H9 (cell line): ENCODE data around the gene LRTM2. TPM values are rescaled to one million over a fixed set of nuclear protein-coding genes. Genes with fewer than 3 reads are reported as not detected.

Source experiments
- DNase-seq: peaks from one replicate; pipeline ENCODE4 v3.0.0-alpha.2; 2017
- H2AFZ ChIP-seq: one replicate; pipeline ENCODE4 v1.6.1; 2013; ENCODE audit warnings: mild to moderate bottlenecking, low read length, control low read depth, moderate library complexity
- H2AK5ac ChIP-seq: 2 replicates; pipeline ENCODE4 v1.6.1; 2013; ENCODE audit warnings: low read length, control low read depth, mixed read lengths; ENCODE audit not compliant: insufficient read length
- H2BK120ac ChIP-seq: one replicate; pipeline ENCODE4 v1.6.1; 2013; ENCODE audit warnings: low read depth, mild to moderate bottlenecking, low read length, control low read depth, inconsistent platforms; ENCODE audit not compliant: poor library complexity, severe bottlenecking
- H2BK12ac ChIP-seq: 2 replicates; pipeline ENCODE4 v1.6.1; 2013; ENCODE audit warnings: low read length, control low read depth, mixed read lengths, low read depth; ENCODE audit not compliant: insufficient read length
- H2BK15ac ChIP-seq: 2 replicates; pipeline ENCODE4 v1.6.1; 2013; ENCODE audit warnings: low read depth, low read length, control low read depth
- H2BK20ac ChIP-seq: one replicate; pipeline ENCODE4 v1.6.1; 2013; ENCODE audit warnings: low read depth, mild to moderate bottlenecking, low read length, control low read depth, inconsistent platforms; ENCODE audit not compliant: poor library complexity, severe bottlenecking
- H2BK5ac ChIP-seq: 2 replicates; pipeline ENCODE4 v1.6.1; 2013; ENCODE audit warnings: low read length, control low read depth, mixed read lengths; ENCODE audit not compliant: insufficient read length
- H3K14ac ChIP-seq: 2 replicates; pipeline ENCODE4 v1.6.1; 2013; ENCODE audit warnings: low read length, control low read depth; ENCODE audit not compliant: insufficient read depth
- H3K18ac ChIP-seq: 2 replicates; pipeline ENCODE4 v1.6.1; 2013; ENCODE audit warnings: low read depth, mild to moderate bottlenecking, mixed read lengths, low read length, control low read depth; ENCODE audit not compliant: insufficient read length
- H3K23ac ChIP-seq: 2 replicates; pipeline ENCODE4 v1.6.1; 2013; ENCODE audit warnings: low read length, control low read depth, mixed read lengths, low read depth; ENCODE audit not compliant: insufficient read length
- H3K23me2 ChIP-seq: 2 replicates; pipeline ENCODE4 v1.6.1; 2013; ENCODE audit warnings: low read depth, mild to moderate bottlenecking, mixed read lengths, low read length, control low read depth; ENCODE audit not compliant: insufficient read length, poor library complexity, severe bottlenecking
- H3K27ac ChIP-seq: 2 replicates; pipeline ENCODE4 v1.5.1; 2013; ENCODE audit warnings: low read length, control low read depth, mixed read lengths, low read depth; ENCODE audit not compliant: insufficient read length
- H3K27me3 ChIP-seq: 2 replicates; pipeline ENCODE4 v1.6.1; 2013; ENCODE audit warnings: low read length, control low read depth, inconsistent platforms; ENCODE audit not compliant: insufficient read depth
- H3K4ac ChIP-seq: 2 replicates; pipeline ENCODE4 v1.6.1; 2013; ENCODE audit warnings: low read depth, mild to moderate bottlenecking, control low read depth, inconsistent platforms, low read length, moderate library complexity
- H3K4me1 ChIP-seq: 2 replicates; pipeline ENCODE4 v1.6.1; 2013; ENCODE audit warnings: low read length, control low read depth, inconsistent platforms; ENCODE audit not compliant: insufficient read depth
- H3K4me2 ChIP-seq: 2 replicates; pipeline ENCODE4 v1.6.1; 2013; ENCODE audit warnings: low read length, control low read depth, mixed read lengths; ENCODE audit not compliant: insufficient read length, insufficient read depth
- H3K56ac ChIP-seq: 2 replicates; pipeline ENCODE4 v1.6.1; 2013; ENCODE audit warnings: low read depth, mild to moderate bottlenecking, mixed read lengths, low read length, control low read depth; ENCODE audit not compliant: insufficient read length
- H3K79me1 ChIP-seq: 2 replicates; pipeline ENCODE4 v1.6.1; 2013; ENCODE audit warnings: low read depth, mild to moderate bottlenecking, moderate library complexity, low read length, control low read depth, inconsistent platforms; ENCODE audit not compliant: insufficient read depth, poor library complexity, severe bottlenecking
- H3K79me2 ChIP-seq: 2 replicates; pipeline ENCODE4 v1.6.1; 2013; ENCODE audit warnings: low read length, control low read depth, inconsistent platforms; ENCODE audit not compliant: insufficient read depth
- H3K9ac ChIP-seq: 2 replicates; pipeline ENCODE4 v1.6.1; 2013; ENCODE audit warnings: low read length, control low read depth, mixed read lengths; ENCODE audit not compliant: insufficient read length; ENCODE audit errors: extremely low read depth
- H3K9me3 ChIP-seq: one replicate; pipeline ENCODE4 v1.6.1; 2013; ENCODE audit warnings: low read depth, low read length, inconsistent platforms; ENCODE audit not compliant: control insufficient read depth
- H3T11ph ChIP-seq: one replicate; pipeline ENCODE4 v1.6.1; 2013; ENCODE audit warnings: mild to moderate bottlenecking, low read length, control low read depth, inconsistent platforms
- H4K20me1 ChIP-seq: one replicate; pipeline ENCODE4 v1.6.1; 2013; ENCODE audit not compliant: control insufficient read depth, insufficient read length, insufficient read depth
- H4K5ac ChIP-seq: 2 replicates; pipeline ENCODE4 v1.6.1; 2013; ENCODE audit warnings: low read depth, mild to moderate bottlenecking, mixed read lengths, low read length, control low read depth; ENCODE audit not compliant: insufficient read length
- H4K8ac ChIP-seq: replicated peaks from 2 replicates; pipeline ENCODE4 v1.6.1; 2013; ENCODE audit warnings: low read length, control low read depth, mixed read lengths, low read depth; ENCODE audit not compliant: insufficient read length
- H4K91ac ChIP-seq: 2 replicates; pipeline ENCODE4 v1.6.1; 2013; ENCODE audit warnings: low read depth, mild to moderate bottlenecking, moderate library complexity, mixed read lengths, low read length, control low read depth; ENCODE audit not compliant: insufficient read length
- H3K27ac Mint-ChIP-seq, 3 experiments: 2 replicates in 2 of 3; 3 replicates in 1 of 3; pipeline ENCODE4 v1.8.0; 2020 to 2021; ENCODE audit warnings: mixed read lengths in 3 of 3, mild to moderate bottlenecking in 1 of 3, moderate library complexity in 1 of 3
- H3K27me3 Mint-ChIP-seq: 2 replicates; pipeline ENCODE4 v1.8.0; 2021; ENCODE audit warnings: low read depth, mild to moderate bottlenecking, moderate library complexity, mixed read lengths
- H3K36me3 Mint-ChIP-seq, 3 experiments: 2 replicates in 2 of 3; 3 replicates in 1 of 3; pipeline ENCODE4 v1.8.0; 2020 to 2021; ENCODE audit warnings: low read depth in 3 of 3, mixed read lengths in 3 of 3; ENCODE audit not compliant: insufficient read depth in 1 of 3
- H3K4me1 Mint-ChIP-seq, 2 experiments: 2 replicates each; pipeline ENCODE4 v1.8.0; 2020; ENCODE audit warnings: mixed read lengths in 2 of 2
- H3K4me3 Mint-ChIP-seq, 2 experiments: 2 replicates in 1 of 2; 3 replicates in 1 of 2; pipeline ENCODE4 v1.8.0; 2020 to 2021; ENCODE audit warnings: mild to moderate bottlenecking in 2 of 2, mixed read lengths in 2 of 2, moderate library complexity in 1 of 2
- H3K9me3 Mint-ChIP-seq, 2 experiments: 2 replicates in 1 of 2; 3 replicates in 1 of 2; pipeline ENCODE4 v1.8.0; 2020; ENCODE audit warnings: mild to moderate bottlenecking in 2 of 2, mixed read lengths in 2 of 2, moderate library complexity in 1 of 2
- WGBS: extraction: QIAGEN DNeasy Blood & Tissue Kit; methylation state at CpG from one replicate; pipeline ENCODE4 v1.1.7; 2013; ENCODE audit warnings: missing lambda C conversion rate, low lambda C conversion rate, mixed read lengths; ENCODE audit not compliant: insufficient read length; ENCODE audit errors: extremely low coverage; 5-methylcytosine and 5-hydroxymethylcytosine counted together
- total RNA-seq: library from RNA; stranded (reverse); gene quantifications from 2 replicates; pipeline ENCODE4 v1.2.1, GENCODE V29; 2021
- TF ChIP-seq, protein P1 (sequence below): fragments of 200-600 bp; sonication (generic); conservative IDR thresholded peaks from 3 replicates; pipeline ENCODE4 v1.8.0; 2021; ENCODE audit warnings: antibody characterized with exemption, mild to moderate bottlenecking

Gene LRTM2
- total RNA-seq, 1 experiment from 2014 or later = not detected

DNA sequence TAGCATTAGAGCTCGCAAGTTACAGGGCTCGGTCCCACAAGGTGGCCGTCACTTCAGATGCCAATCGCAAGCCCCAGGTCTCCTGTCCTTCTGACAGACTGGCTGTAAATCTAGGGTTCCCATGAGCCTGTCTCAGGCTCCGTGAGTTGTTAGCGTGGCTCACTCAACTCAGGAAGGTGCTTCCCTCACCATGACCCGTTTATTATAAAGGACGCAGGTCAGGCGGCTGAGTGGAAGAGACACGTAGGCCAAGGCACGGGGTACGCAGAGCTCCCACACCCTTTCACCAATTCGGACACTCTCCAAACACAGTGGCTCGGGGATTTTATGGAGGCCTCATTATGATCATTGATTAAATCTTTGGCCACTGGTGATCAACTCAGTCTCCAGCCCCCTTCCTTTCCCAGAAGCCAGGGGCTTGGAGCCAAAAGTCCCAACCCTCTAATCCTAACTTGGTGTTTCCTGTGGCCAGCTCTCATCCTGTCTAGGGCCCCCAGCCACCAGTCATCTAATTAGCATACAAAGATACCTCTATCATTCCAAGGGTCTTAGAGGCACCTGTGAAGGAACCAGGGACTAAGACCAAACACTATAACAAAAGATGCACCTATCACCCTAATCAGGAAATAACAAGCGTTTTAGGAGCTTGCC is 25.8 kb upstream of the LRTM2 start:
- Mint-ChIP-seq H3K36me3 (no peaks in the 10 kb centered on the region), H3K4me1 (peaks cover 32 to 35% of the 10 kb centered on the region in 2 experiments), H3K27ac (0 out of 7 replicates have a peak overlapping the region, but pooled peaks of 1 of the 3 experiments have one; percentile 10), H3K27me3 (peaks cover 7% of the 10 kb centered on the region), H3K4me3 (no peak overlapping the region), H3K9me3 (no peaks in the 10 kb centered on the region)
- TF ChIP-seq, protein P1, sequence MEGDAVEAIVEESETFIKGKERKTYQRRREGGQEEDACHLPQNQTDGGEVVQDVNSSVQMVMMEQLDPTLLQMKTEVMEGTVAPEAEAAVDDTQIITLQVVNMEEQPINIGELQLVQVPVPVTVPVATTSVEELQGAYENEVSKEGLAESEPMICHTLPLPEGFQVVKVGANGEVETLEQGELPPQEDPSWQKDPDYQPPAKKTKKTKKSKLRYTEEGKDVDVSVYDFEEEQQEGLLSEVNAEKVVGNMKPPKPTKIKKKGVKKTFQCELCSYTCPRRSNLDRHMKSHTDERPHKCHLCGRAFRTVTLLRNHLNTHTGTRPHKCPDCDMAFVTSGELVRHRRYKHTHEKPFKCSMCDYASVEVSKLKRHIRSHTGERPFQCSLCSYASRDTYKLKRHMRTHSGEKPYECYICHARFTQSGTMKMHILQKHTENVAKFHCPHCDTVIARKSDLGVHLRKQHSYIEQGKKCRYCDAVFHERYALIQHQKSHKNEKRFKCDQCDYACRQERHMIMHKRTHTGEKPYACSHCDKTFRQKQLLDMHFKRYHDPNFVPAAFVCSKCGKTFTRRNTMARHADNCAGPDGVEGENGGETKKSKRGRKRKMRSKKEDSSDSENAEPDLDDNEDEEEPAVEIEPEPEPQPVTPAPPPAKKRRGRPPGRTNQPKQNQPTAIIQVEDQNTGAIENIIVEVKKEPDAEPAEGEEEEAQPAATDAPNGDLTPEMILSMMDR = no peak
- Histone ChIP-seq H3K4me2 (no peak overlapping the region), H3K23me2 (peaks cover 4% of the 10 kb centered on the region), H3K79me2 (no peaks in the 10 kb centered on the region), H3K14ac (no peak overlapping the region), H3T11ph (no peak overlapping the region), H2AK5ac (no peak overlapping the region), H2AFZ (no peak overlapping the region), H4K20me1 (no peaks in the 10 kb centered on the region), H4K8ac (no peak overlapping the region), H3K9me3 (no peaks in the 10 kb centered on the region), H3K18ac (no peak overlapping the region), H3K9ac (no peak overlapping the region), H2BK120ac (no peak overlapping the region), H3K27me3 (no peaks in the 10 kb centered on the region), H3K27ac (no peak overlapping the region), H3K23ac (no peak overlapping the region), H3K56ac (no peak overlapping the region), H2BK12ac (no peak overlapping the region), H3K4ac (no peak overlapping the region), H2BK5ac (no peak overlapping the region), H3K4me1 (no peaks in the 10 kb centered on the region; the same call in 1 of the 2 replicates), H2BK20ac (no peak overlapping the region), H4K5ac (no peak overlapping the region), H2BK15ac (no peak overlapping the region), H3K79me1 (no peaks in the 10 kb centered on the region), H4K91ac (no peak overlapping the region)
- no CpG with 5 or more reads among the region's 15 CpGs for WGBS
- DNase-seq = peak; percentile 28
